ENCODE measurements around the gene ABHD12. TPM values are rescaled to one million over a fixed set of nuclear protein-coding genes. Genes with fewer than 3 reads are reported as not detected.
A peak's percentile ranks its signal among the peaks of the same experiment; 100 is the strongest.
"Not testable (repeated sequence)": the region's sequence is repeated elsewhere in the genome, so short reads cannot be mapped to it uniquely, and the experiment has no call there.

The ABHD12 gene
- 29.0 and 29.5 TPM in 2 replicates for total RNA-seq

DNA sequence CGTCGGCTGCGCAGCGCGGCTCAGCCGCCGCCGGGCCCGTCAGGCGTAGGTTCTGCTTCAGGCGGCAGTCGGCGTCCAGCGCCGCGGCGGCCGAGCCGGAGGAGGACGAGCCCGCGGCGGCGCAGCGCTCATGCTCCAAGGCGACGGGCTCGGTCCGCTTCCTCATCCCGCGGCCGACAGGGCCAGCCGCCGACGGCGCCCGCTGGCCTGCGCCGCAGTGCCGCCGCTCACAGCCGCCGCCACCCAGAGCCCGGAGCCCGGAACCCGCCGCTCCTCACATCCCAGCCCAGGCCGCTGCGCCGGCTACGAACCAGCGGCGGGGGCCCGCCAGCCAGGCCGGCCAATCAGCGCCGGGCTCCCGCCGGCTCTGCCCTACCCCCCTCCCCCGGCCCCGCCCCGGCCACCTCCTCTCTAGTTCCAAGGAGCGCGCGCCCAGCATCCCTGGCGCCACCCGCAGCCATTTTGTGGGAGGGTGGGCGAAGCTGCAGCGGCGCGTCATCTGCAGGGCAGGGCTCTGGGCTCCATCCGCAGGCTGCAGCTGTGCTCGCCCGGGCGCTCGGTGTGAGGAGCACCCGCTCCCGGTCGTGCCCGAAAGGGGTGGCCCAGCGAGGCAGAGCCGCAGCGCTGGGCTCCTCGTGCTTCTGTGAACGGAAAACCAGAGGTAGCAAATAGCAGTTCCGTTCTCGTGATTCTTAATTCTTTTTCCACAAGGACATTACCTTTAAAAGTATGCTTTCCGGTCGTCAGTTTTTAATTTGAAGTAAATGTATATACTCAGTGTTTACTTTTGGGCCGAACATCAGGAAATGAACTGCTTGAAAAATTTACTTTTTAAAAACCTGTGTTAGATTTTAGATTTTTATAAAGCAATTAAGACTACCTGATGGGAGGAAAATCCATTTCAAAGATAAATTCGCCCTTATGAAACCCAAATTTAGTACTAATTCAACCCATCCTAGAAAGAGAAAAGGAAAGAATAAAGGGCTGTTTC lies at the start of gene ABHD12:
ABHD12 (minus strand) TSS at position 298 of the 991 bp plus-strand sequence; CDS start at position 166, 132 bp downstream.
- intact Hi-C loops (cut with micrococcal nuclease) = loop anchor here (1.0 to 10.0 kb wide), 7 partner anchors 16 to 444 kb away; partner anchors contain the start of genes APMAP, CST7, GINS1 and NANP
- Mint-ChIP-seq H3K27ac (peak within 1 kb of the TSS; percentile 90), H3K4me3 (ENCODE audit: low read depth) (peak within 1 kb of the TSS; percentile 86), H3K27me3 (ENCODE audit: low read depth) (no peaks in the 10 kb centered on the region), H3K9me3 (no peaks in the 10 kb centered on the region), H3K36me3 (ENCODE audit: low read depth) (peaks cover 10% of the 10 kb centered on the region), H3K4me1 (ENCODE audit: low read depth) (peaks cover 11% of the 10 kb centered on the region)
- peak; percentile 94 for DNase-seq (ENCODE audit: low spot score)

DNA sequence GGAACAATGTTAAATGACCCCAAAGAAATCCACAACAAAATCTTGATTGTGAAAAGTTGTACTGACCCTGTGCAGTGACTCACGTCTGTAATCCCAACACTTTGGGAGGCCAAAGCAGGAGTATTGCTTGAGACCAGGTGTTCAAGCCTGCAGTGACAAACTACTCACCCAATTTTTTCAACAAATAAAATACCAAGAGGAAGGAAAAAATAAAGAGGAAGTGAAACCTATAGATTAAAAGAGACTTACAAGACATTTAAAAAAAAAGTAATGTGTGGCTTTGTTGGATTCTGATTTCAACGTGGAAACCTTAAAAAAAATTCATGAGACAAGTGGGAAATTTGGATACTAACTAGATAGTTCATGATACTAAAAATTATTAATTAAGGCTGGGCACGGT lies 48.7 kb upstream of the ABHD12 start:
- Mint-ChIP-seq H3K36me3 (ENCODE audit: low read depth) (peaks cover 49% of the 10 kb centered on the region), H3K4me3 (ENCODE audit: low read depth) (no peak overlapping the region), H3K4me1 (ENCODE audit: low read depth) (peaks cover 4% of the 10 kb centered on the region), H3K27me3 (ENCODE audit: low read depth) (no peaks in the 10 kb centered on the region), H3K9me3 (no peaks in the 10 kb centered on the region), H3K27ac (no peak overlapping the region)
- no peak for DNase-seq (ENCODE audit: low spot score)
- intact Hi-C loops (cut with micrococcal nuclease) = no loop called here

- Mint-ChIP-seq H3K9me3 (no peaks in the 10 kb centered on the region), H3K36me3 (ENCODE audit: low read depth) (peaks cover 48% of the 10 kb centered on the region), H3K4me1 (ENCODE audit: low read depth) (peaks cover 4% of the 10 kb centered on the region), H3K27ac (no peak overlapping the region), H3K4me3 (ENCODE audit: low read depth) (no peak overlapping the region), H3K27me3 (ENCODE audit: low read depth) (no peaks in the 10 kb centered on the region)
- no peak for DNase-seq (ENCODE audit: low spot score)
- intact Hi-C loops (cut with micrococcal nuclease) = no loop called here
Observed at GRCh38 chr20:25437153-25437581, 46.5 kb upstream of the ABHD12 start.

DNA sequence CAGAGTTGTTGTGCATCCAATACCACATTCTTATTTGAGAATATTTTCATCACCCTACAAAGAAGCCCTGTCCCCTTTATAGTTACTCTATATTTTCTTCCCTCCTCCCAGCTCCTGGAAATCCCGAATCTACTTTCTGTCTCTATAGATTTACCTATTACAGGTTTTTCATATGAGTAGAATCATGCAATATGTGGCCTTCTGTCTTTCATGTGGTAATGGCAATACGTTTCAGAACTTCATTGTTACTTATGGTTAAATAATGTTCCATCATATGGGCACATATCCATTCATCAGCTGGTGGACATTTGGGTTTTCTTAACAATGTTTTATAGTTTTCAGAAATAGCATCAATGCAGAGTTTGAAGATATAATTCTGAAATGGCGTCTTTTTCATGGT lies 33.9 kb upstream of the ABHD12 start:
- no peaks in the 10 kb centered on the region for H3K27me3 Mint-ChIP-seq (ENCODE audit: low read depth)
- H3K4me3 Mint-ChIP-seq (ENCODE audit: low read depth) = no peak overlapping the region
- intact Hi-C loops (cut with micrococcal nuclease) = no loop called here
- H3K4me1 Mint-ChIP-seq (ENCODE audit: low read depth) = peaks cover 10% of the 10 kb centered on the region
- H3K36me3 Mint-ChIP-seq (ENCODE audit: low read depth) = peaks cover 60% of the 10 kb centered on the region
- DNase-seq (ENCODE audit: low spot score) = no peak
- no peak overlapping the region for H3K27ac Mint-ChIP-seq
- peaks cover 4% of the 10 kb centered on the region for H3K9me3 Mint-ChIP-seq

GRCh38 chr20:25422032-25422431 lies 31.4 kb upstream of the ABHD12 start:
- Mint-ChIP-seq H3K9me3 (no peaks in the 10 kb centered on the region), H3K4me3 (ENCODE audit: low read depth) (no peak overlapping the region), H3K36me3 (ENCODE audit: low read depth) (peaks cover 60% of the 10 kb centered on the region), H3K4me1 (ENCODE audit: low read depth) (peaks cover 12% of the 10 kb centered on the region), H3K27ac (no peak overlapping the region), H3K27me3 (ENCODE audit: low read depth) (no peaks in the 10 kb centered on the region)
- no peak for DNase-seq (ENCODE audit: low spot score)
- intact Hi-C loops (cut with micrococcal nuclease) = no loop called here

GRCh38 chr20:25421102-25421501 lies 30.5 kb upstream of the ABHD12 start:
- Mint-ChIP-seq H3K27ac (no peak overlapping the region), H3K36me3 (ENCODE audit: low read depth) (peaks cover 57% of the 10 kb centered on the region), H3K4me1 (ENCODE audit: low read depth) (peaks cover 12% of the 10 kb centered on the region), H3K27me3 (ENCODE audit: low read depth) (no peaks in the 10 kb centered on the region), H3K9me3 (no peaks in the 10 kb centered on the region), H3K4me3 (ENCODE audit: low read depth) (no peak overlapping the region)
- no peak for DNase-seq (ENCODE audit: low spot score)
- intact Hi-C loops (cut with micrococcal nuclease) = no loop called here

GRCh38 chr20:25418776-25419175 lies 28.1 kb upstream of the ABHD12 start:
- Mint-ChIP-seq H3K4me1 (ENCODE audit: low read depth) (peaks cover 1% of the 10 kb centered on the region), H3K4me3 (ENCODE audit: low read depth) (no peak overlapping the region), H3K27ac (no peak overlapping the region), H3K36me3 (ENCODE audit: low read depth) (peaks cover 46% of the 10 kb centered on the region), H3K9me3 (no peaks in the 10 kb centered on the region), H3K27me3 (ENCODE audit: low read depth) (no peaks in the 10 kb centered on the region)
- intact Hi-C loops (cut with micrococcal nuclease) = no loop called here
- DNase-seq (ENCODE audit: low spot score) = no peak

GRCh38 chr20:25408890-25409289 lies 18.3 kb upstream of the ABHD12 start:
- peaks cover 21% of the 10 kb centered on the region for H3K4me1 Mint-ChIP-seq (ENCODE audit: low read depth)
- intact Hi-C loops (cut with micrococcal nuclease) = loop anchor here (5.0 kb wide), 2 partner anchors 162 to 417 kb away; partner anchors contain the start of genes APMAP and PYGB

GRCh38 chr20:25408170-25408547 lies 17.5 kb upstream of the ABHD12 start:
- no peak for DNase-seq (ENCODE audit: low spot score)
- peaks cover 20% of the 10 kb centered on the region for H3K4me1 Mint-ChIP-seq (ENCODE audit: low read depth)
- H3K27me3 Mint-ChIP-seq (ENCODE audit: low read depth) = no peaks in the 10 kb centered on the region
- intact Hi-C loops (cut with micrococcal nuclease) = loop anchor here (5.0 kb wide), 2 partner anchors 161 to 416 kb away; partner anchors contain the start of genes APMAP and PYGB
- H3K36me3 Mint-ChIP-seq (ENCODE audit: low read depth) = peaks cover 23% of the 10 kb centered on the region
- H3K4me3 Mint-ChIP-seq (ENCODE audit: low read depth) = peak overlapping the region; percentile 93
- H3K9me3 Mint-ChIP-seq = peaks cover 13% of the 10 kb centered on the region
- peak overlapping the region; percentile 92 for H3K27ac Mint-ChIP-seq

More at GRCh38 chr20:25408890-25409289, 18.3 kb upstream of the ABHD12 start:
- DNase-seq (ENCODE audit: low spot score) = no peak
- H3K27me3 Mint-ChIP-seq (ENCODE audit: low read depth) = no peaks in the 10 kb centered on the region
- peak overlapping the region; percentile 25 for H3K27ac Mint-ChIP-seq
- peaks cover 23% of the 10 kb centered on the region for H3K36me3 Mint-ChIP-seq (ENCODE audit: low read depth)
- H3K9me3 Mint-ChIP-seq = peaks cover 8% of the 10 kb centered on the region
- peak overlapping the region; percentile 93 for H3K4me3 Mint-ChIP-seq (ENCODE audit: low read depth)

GRCh38 chr20:25407311-25408169 lies 16.9 kb upstream of the ABHD12 start, which contains the start of gene GINS1:
Gene GINS1, plus strand, starts transcription at chr20:25407673. Its CDS starts 148 bp downstream, at chr20:25407821.
- Mint-ChIP-seq H3K36me3 (ENCODE audit: low read depth) (peaks cover 23% of the 10 kb centered on the region), H3K4me3 (ENCODE audit: low read depth) (peak within 1 kb of the TSS; percentile 93), H3K27ac (peak within 1 kb of the TSS; percentile 92), H3K4me1 (ENCODE audit: low read depth) (peaks cover 20% of the 10 kb centered on the region), H3K27me3 (ENCODE audit: low read depth) (no peaks in the 10 kb centered on the region), H3K9me3 (peaks cover 16% of the 10 kb centered on the region)
- intact Hi-C loops (cut with micrococcal nuclease) = loop anchor here (1.0 to 5.0 kb wide), 3 partner anchors 16 to 415 kb away; partner anchors contain the start of genes APMAP and PYGB
- peak; percentile 86 for DNase-seq (ENCODE audit: low spot score)

GRCh38 chr20:25402583-25402982 lies 11.9 kb upstream of the ABHD12 start:
- Mint-ChIP-seq H3K9me3 (peaks cover 24% of the 10 kb centered on the region), H3K4me3 (ENCODE audit: low read depth) (no peak overlapping the region), H3K27ac (no peak overlapping the region), H3K36me3 (ENCODE audit: low read depth) (peaks cover 5% of the 10 kb centered on the region), H3K27me3 (ENCODE audit: low read depth) (peaks cover 6% of the 10 kb centered on the region), H3K4me1 (ENCODE audit: low read depth) (peaks cover 8% of the 10 kb centered on the region)
- intact Hi-C loops (cut with micrococcal nuclease) = no loop called here
- no peak for DNase-seq (ENCODE audit: low spot score)

DNA sequence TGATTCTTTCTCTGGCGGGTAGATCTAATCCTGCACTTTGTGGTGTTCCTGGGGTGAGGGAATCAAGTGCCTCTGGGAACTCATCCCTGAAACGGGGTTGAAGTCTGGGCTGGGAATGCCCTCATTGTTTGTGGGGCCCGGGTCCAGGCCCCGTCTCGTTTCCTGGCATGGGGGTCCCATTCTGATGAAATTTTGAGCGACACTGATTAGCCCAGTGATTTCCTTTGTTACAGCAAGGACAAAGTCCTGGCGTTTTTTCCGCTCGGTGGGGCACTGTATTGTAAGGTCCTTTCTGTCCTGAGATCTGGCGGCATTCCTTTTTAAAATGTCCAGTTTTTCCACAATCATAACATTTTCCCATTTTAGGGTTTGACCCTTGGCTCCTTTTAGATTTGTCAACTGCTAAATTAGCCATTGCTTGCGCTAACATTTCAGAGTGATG lies 9.7 kb upstream of the ABHD12 start:
- H3K4me3 Mint-ChIP-seq (ENCODE audit: low read depth); H3K36me3 Mint-ChIP-seq (ENCODE audit: low read depth); H3K27me3 Mint-ChIP-seq (ENCODE audit: low read depth); H3K4me1 Mint-ChIP-seq (ENCODE audit: low read depth); DNase-seq (ENCODE audit: low spot score); H3K27ac Mint-ChIP-seq; intact Hi-C loops (cut with micrococcal nuclease): not testable (repeated sequence)
- peaks cover 24% of the 10 kb centered on the region for H3K9me3 Mint-ChIP-seq

Measured in activated T-helper 2 cell treated with anti-CD3 and anti-CD28 coated beads, Interferon-gamma antibody, Interleukin-2, Interleukin-4, amounts not matched to agents 10 μg/mL and 5 μg/mL and 100 μg/mL, durations not matched to agents 14 hours and 24 hours and 36 hours (primary cell).